ENCODE data around the gene CAPN11. TPM values are rescaled to one million over a fixed set of nuclear protein-coding genes. Genes with fewer than 3 reads are reported as not detected.
A peak's percentile ranks its signal among the peaks of the same experiment; 100 is the strongest.
"Not testable (repeated sequence)": the region's sequence is repeated elsewhere in the genome, so short reads cannot be mapped to it uniquely, and the experiment has no call there.

CAPN11 gene
- total RNA-seq, 2 experiments from 2014 or later: 0.11 to 0.18 TPM

DNA sequence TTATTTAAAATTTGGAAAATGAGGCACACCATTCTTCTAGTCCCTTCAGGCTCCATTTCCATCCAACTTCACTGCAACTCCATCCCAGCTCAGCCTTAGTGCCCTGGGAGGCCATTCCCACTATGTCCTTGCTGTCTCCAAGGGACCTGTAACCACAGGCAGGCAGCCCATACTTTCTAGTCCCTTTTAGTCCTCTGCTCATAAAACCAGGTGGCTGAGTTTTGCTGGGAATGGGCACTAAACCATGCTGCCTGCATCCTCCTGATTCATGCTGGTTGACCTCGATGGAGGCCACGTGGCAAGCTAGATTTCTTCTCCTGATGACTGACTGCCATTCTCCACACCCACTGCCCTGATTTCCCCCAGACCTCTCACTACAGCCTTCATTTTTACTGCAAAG is 30.6 kb downstream of the CAPN11 start:
- H3K27ac Mint-ChIP-seq: no peak overlapping the region
- CTCF ChIA-PET: interaction anchor here (0.8 to 5.2 kb wide), 7 partner anchors 12 to 56 kb away, joined by 3 to 26 read pairs (median 3); partner anchors contain the start of gene SLC29A1
- no peak overlapping the region for H3K4me3 Mint-ChIP-seq
- TF ChIP-seq, protein P1, sequence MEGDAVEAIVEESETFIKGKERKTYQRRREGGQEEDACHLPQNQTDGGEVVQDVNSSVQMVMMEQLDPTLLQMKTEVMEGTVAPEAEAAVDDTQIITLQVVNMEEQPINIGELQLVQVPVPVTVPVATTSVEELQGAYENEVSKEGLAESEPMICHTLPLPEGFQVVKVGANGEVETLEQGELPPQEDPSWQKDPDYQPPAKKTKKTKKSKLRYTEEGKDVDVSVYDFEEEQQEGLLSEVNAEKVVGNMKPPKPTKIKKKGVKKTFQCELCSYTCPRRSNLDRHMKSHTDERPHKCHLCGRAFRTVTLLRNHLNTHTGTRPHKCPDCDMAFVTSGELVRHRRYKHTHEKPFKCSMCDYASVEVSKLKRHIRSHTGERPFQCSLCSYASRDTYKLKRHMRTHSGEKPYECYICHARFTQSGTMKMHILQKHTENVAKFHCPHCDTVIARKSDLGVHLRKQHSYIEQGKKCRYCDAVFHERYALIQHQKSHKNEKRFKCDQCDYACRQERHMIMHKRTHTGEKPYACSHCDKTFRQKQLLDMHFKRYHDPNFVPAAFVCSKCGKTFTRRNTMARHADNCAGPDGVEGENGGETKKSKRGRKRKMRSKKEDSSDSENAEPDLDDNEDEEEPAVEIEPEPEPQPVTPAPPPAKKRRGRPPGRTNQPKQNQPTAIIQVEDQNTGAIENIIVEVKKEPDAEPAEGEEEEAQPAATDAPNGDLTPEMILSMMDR (IDR thresholded peaks at IDR 0.05): no peak
- H3K36me3 Mint-ChIP-seq (ENCODE audit: low read depth): no peaks in the 10 kb centered on the region
- ATAC-seq: peak; percentile 12
- H3K27me3 Mint-ChIP-seq: no peaks in the 10 kb centered on the region
- no peak for DNase-seq
- H3K4me1 Mint-ChIP-seq (ENCODE audit: low read depth): peaks cover 17% of the 10 kb centered on the region
- intact Hi-C loops (cut with micrococcal nuclease): no loop called here
- H3K9me3 Mint-ChIP-seq: no peaks in the 10 kb centered on the region
- POLR2A ChIA-PET: interaction anchor here (1.0 to 1.1 kb wide), 2 partner anchors 12 to 24 kb away, joined by 3 read pairs; no protein-coding TSS in a partner anchor

DNA sequence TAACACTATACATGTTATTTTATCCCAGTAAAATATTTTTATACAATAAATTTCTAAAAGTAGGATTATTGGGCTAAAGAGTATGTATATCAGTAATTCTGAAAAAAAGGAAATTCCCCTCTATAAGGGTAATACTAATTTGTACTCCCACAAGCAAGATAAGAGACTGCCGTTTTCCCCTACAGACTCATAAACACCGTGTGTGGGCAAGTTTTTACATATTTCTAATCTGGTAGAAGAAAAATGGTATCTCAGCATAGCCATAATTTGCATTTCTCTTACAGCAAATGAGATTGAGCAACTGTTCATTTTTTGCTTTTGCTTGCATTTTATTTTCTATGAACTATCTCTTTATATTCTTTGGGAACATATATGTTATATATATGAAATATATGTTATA is 32.1 kb downstream of the CAPN11 start:
- Mint-ChIP-seq H3K36me3 (ENCODE audit: low read depth) (no peaks in the 10 kb centered on the region), H3K4me3 (no peak overlapping the region), H3K4me1 (ENCODE audit: low read depth) (peaks cover 14% of the 10 kb centered on the region), H3K9me3 (no peaks in the 10 kb centered on the region), H3K27me3 (no peaks in the 10 kb centered on the region), H3K27ac (no peak overlapping the region)
- intact Hi-C loops (cut with micrococcal nuclease): no loop called here
- POLR2A ChIA-PET: no interaction called here
- CTCF ChIA-PET: interaction anchor here (1.2 to 5.2 kb wide), 2 partner anchors 12 to 18 kb away, joined by 3 to 26 read pairs; no protein-coding TSS in a partner anchor
- TF ChIP-seq, protein P1 (IDR thresholded peaks at IDR 0.05): no peak
- ATAC-seq (peak; percentile 67), DNase-seq (no peak)

DNA sequence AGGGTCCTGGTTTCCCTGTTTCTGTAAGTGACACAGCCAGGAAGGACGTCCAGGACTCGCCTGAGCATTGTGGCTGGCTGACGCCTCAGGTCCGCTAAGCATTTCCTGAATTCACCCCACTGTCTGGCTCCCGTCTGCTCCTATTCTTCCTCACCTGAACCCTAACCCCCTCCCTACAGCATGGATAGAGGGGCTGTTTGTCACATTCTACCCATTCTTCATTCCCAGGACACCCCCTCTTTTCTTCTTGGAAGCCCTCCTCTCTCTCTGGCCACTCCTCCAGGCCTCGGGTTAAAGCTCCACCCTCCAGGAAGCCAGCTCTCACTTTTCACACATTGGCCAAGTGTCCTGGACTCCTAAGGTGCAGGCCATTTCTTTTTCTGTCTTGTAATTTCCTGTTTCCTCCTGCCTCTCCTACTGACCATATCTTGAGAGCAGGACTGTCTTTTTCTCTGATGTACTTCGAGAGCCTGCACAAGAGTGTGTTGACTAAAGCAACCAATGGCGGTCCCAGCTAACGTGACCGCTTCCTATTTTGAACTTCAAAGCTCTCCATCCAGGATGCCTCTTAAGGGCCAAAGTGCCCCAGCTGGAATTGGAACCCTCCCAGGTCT is 33.9 kb downstream of the CAPN11 start:
- Mint-ChIP-seq H3K4me1 (ENCODE audit: low read depth) (peaks cover 4% of the 10 kb centered on the region), H3K27me3 (no peaks in the 10 kb centered on the region), H3K9me3 (no peaks in the 10 kb centered on the region), H3K27ac (no peak overlapping the region), H3K4me3 (no peak overlapping the region), H3K36me3 (ENCODE audit: low read depth) (no peaks in the 10 kb centered on the region)
- CTCF ChIA-PET: interaction anchor here (1.3 to 5.2 kb wide), 2 partner anchors 20 to 96 kb away, joined by 3 to 26 read pairs; no protein-coding TSS in a partner anchor
- POLR2A ChIA-PET: interaction anchor here (0.8 to 1.6 kb wide), 3 partner anchors 21 to 222 kb away, joined by 3 to 5 read pairs (median 3); partner anchors contain the start of gene HSP90AB1
- DNase-seq (no peak), ATAC-seq (no peak)
- TF ChIP-seq, protein P1 (IDR thresholded peaks at IDR 0.05): no peak
- intact Hi-C loops (cut with micrococcal nuclease): no loop called here

DNA sequence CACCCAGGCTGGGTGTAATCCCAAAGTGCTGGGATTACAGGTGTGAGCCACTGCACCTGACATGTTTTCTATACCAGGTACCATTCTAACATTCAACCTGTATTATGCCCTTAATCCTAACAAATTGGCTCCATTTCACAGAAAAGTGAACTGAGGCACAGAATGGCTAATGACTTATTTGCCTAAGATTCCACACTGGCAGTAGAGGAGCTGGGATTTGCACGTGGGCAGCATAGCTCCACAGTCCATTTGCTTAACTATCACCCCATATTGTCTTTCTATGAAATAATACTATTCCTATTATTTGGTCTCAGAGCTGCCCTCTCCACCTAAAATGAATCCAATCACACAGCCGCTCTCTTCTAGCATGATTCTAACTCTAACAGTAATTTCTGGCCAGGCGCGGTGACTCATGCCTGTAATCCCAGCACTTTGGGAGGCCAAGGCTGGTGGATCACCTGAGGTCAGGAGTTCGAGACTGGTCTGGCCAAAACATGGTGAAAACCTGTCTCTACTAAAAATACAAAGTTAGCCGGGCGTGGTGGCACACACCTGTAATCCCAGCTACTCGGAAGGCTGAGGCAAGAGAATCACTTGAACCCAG is 34.8 kb downstream of the CAPN11 start:
- no peak overlapping the region for H3K27ac Mint-ChIP-seq
- ATAC-seq (no peak), DNase-seq (no peak)
- H3K27me3 Mint-ChIP-seq: no peaks in the 10 kb centered on the region
- TF ChIP-seq, protein P1 (IDR thresholded peaks at IDR 0.05): no peak
- H3K9me3 Mint-ChIP-seq: no peaks in the 10 kb centered on the region
- POLR2A ChIA-PET: interaction anchor here (0.8 to 1.6 kb wide), 2 partner anchors 20 to 223 kb away, joined by 3 to 5 read pairs; no protein-coding TSS in a partner anchor
- H3K4me1 Mint-ChIP-seq (ENCODE audit: low read depth): peaks cover 4% of the 10 kb centered on the region
- intact Hi-C loops (cut with micrococcal nuclease): no loop called here
- no peaks in the 10 kb centered on the region for H3K36me3 Mint-ChIP-seq (ENCODE audit: low read depth)
- CTCF ChIA-PET: interaction anchor here (1.1 to 5.2 kb wide), 3 partner anchors 21 to 97 kb away, joined by 3 to 26 read pairs (median 4); no protein-coding TSS in a partner anchor
- no peak overlapping the region for H3K4me3 Mint-ChIP-seq

DNA sequence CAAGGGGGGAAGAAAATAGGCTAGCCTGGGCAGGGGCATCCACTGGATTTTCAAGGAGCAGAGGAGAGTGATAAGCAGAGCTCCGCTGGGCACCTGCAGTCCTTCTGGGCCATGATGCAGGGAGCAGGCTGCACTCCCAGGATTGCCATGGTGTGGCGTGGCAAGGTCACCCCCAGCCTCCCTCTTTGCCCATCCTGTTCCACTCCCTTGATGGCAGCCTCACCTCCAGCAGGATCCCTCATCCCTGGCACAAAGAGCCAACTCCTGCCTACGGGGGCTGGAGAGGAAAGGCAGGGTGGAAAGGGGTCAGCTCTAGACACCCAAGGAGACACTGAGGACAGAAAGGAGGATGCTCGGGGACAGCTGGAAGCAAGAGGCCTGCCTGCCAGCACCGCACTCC is 35.7 kb downstream of the CAPN11 start:
- ATAC-seq (no peak), DNase-seq (no peak)
- CTCF ChIA-PET: interaction anchor here (0.6 kb wide), 1 partner anchor 78 kb away, joined by 3 read pairs; no protein-coding TSS in a partner anchor
- POLR2A ChIA-PET: no interaction called here
- intact Hi-C loops (cut with micrococcal nuclease): no loop called here
- Mint-ChIP-seq H3K27ac (no peak overlapping the region), H3K4me3 (no peak overlapping the region), H3K36me3 (ENCODE audit: low read depth) (no peaks in the 10 kb centered on the region), H3K9me3 (no peaks in the 10 kb centered on the region), H3K27me3 (no peaks in the 10 kb centered on the region), H3K4me1 (ENCODE audit: low read depth) (peaks cover 3% of the 10 kb centered on the region)
- TF ChIP-seq, protein P1 (IDR thresholded peaks at IDR 0.05): no peak

DNA sequence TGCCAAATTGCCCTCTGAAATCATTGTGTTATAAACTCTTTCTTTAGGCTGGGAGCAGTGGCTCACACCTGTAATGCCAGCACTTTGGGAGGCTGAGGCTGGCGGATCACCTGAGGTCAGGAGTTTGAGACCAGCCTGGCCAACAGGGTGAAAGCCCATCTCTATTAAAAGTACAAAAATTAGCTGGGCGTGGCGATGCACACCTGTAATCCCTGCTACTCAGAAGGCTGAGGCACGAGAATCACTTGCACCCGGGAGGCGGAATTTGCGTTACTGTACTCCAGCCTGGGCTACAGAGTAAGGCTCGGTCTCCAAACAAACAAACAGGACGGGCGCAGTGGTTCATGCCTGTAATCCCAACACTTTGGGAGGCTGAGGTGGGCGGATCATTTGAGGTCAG is 37.7 kb downstream of the CAPN11 start:
- POLR2A ChIA-PET; H3K36me3 Mint-ChIP-seq (ENCODE audit: low read depth); CTCF ChIA-PET; H3K27me3 Mint-ChIP-seq; H3K4me1 Mint-ChIP-seq (ENCODE audit: low read depth); H3K27ac Mint-ChIP-seq; DNase-seq; H3K9me3 Mint-ChIP-seq; ATAC-seq; intact Hi-C loops (cut with micrococcal nuclease); H3K4me3 Mint-ChIP-seq: not testable (repeated sequence)

All from activated CD8-positive, alpha-beta T cell treated with anti-CD3 and anti-CD28 coated beads for 36 hours (primary cell).